Measurements from ENCODE around the gene CEP162. TPM values are rescaled to one million over a fixed set of nuclear protein-coding genes. Genes with fewer than 3 reads are reported as not detected.

Gene CEP162
- total RNA-seq, 2 donors from 2014 or later = 4.5 to 13.1 TPM

GRCh38 chr6:84269947-84270733 lies 42.7 kb upstream of the CEP162 start:
- no peak overlapping the region for H3K27ac ChIP-seq
- TF ChIP-seq CTCF (IDR thresholded peaks at IDR 0.05) (no peak), POLR2AphosphoS5 (IDR thresholded peaks at IDR 0.05) (no peak), POLR2A (IDR thresholded peaks at IDR 0.05) (no peak)
- H3K27me3 ChIP-seq (replicated peaks; ENCODE audit: insufficient read depth) = no peaks in the 10 kb centered on the region
- H3K4me3 ChIP-seq = no peak overlapping the region
- no peaks in the 10 kb centered on the region for H3K36me3 ChIP-seq
- WGBS = 31% methylated on average over 6 of the region's 6 CpGs
- H3K4me1 ChIP-seq (replicated peaks) = no peaks in the 10 kb centered on the region
- H3K9me3 ChIP-seq = no peaks in the 10 kb centered on the region
- no peak for DNase-seq (ENCODE audit: low spot score)
- intact Hi-C loops (cut with DNase I) = no loop called here

- DNase-seq (ENCODE audit: low spot score) = no peak
- TF ChIP-seq POLR2A (IDR thresholded peaks at IDR 0.05) (no peak), POLR2AphosphoS5 (IDR thresholded peaks at IDR 0.05) (no peak), CTCF (IDR thresholded peaks at IDR 0.05) (no peak)
Measured at GRCh38 chr6:84268781-84269180, 41.3 kb upstream of the CEP162 start.

GRCh38 chr6:84263557-84263956 lies 36.1 kb upstream of the CEP162 start:
- Histone ChIP-seq H3K4me3 (no peak overlapping the region), H3K36me3 (no peaks in the 10 kb centered on the region), H3K4me1 (replicated peaks) (no peaks in the 10 kb centered on the region), H3K9me3 (no peaks in the 10 kb centered on the region), H3K27me3 (replicated peaks; ENCODE audit: insufficient read depth) (no peaks in the 10 kb centered on the region), H3K27ac (no peak overlapping the region)
- intact Hi-C loops (cut with DNase I) = no loop called here
- 87% methylated on average over 6 of the region's 6 CpGs for WGBS
- no peak for DNase-seq (ENCODE audit: low spot score)
- TF ChIP-seq POLR2A (IDR thresholded peaks at IDR 0.05) (no peak), CTCF (IDR thresholded peaks at IDR 0.05) (no peak), POLR2AphosphoS5 (IDR thresholded peaks at IDR 0.05) (no peak)

More at GRCh38 chr6:84268781-84269180, 41.3 kb upstream of the CEP162 start:
- Histone ChIP-seq H3K36me3 (no peaks in the 10 kb centered on the region), H3K27ac (no peak overlapping the region), H3K4me3 (no peak overlapping the region), H3K9me3 (no peaks in the 10 kb centered on the region), H3K4me1 (replicated peaks) (no peaks in the 10 kb centered on the region), H3K27me3 (replicated peaks; ENCODE audit: insufficient read depth) (no peaks in the 10 kb centered on the region)
- intact Hi-C loops (cut with DNase I) = no loop called here
- 90% methylated on average over 3 of the region's 3 CpGs for WGBS

- no peak for DNase-seq (ENCODE audit: low spot score)
- Histone ChIP-seq H3K27me3 (replicated peaks; ENCODE audit: insufficient read depth) (no peaks in the 10 kb centered on the region), H3K27ac (no peak overlapping the region), H3K4me1 (replicated peaks) (no peaks in the 10 kb centered on the region), H3K36me3 (no peaks in the 10 kb centered on the region), H3K9me3 (no peaks in the 10 kb centered on the region), H3K4me3 (no peak overlapping the region)
- WGBS = 89% methylated on average over 3 of the region's 3 CpGs
- TF ChIP-seq CTCF (IDR thresholded peaks at IDR 0.05) (no peak), POLR2AphosphoS5 (IDR thresholded peaks at IDR 0.05) (no peak), POLR2A (IDR thresholded peaks at IDR 0.05) (no peak)
- intact Hi-C loops (cut with DNase I) = no loop called here
Measured at GRCh38 chr6:84260926-84261325, 33.5 kb upstream of the CEP162 start.

GRCh38 chr6:84260196-84260595 lies 32.8 kb upstream of the CEP162 start:
- WGBS = 56% methylated on average over 4 of the region's 4 CpGs
- no peaks in the 10 kb centered on the region for H3K9me3 ChIP-seq
- intact Hi-C loops (cut with DNase I) = no loop called here

More at GRCh38 chr6:84260196-84260595, 32.8 kb upstream of the CEP162 start:
- Histone ChIP-seq H3K4me1 (replicated peaks) (no peaks in the 10 kb centered on the region), H3K27ac (no peak overlapping the region), H3K27me3 (replicated peaks; ENCODE audit: insufficient read depth) (no peaks in the 10 kb centered on the region), H3K4me3 (no peak overlapping the region), H3K36me3 (no peaks in the 10 kb centered on the region)
- TF ChIP-seq POLR2A (IDR thresholded peaks at IDR 0.05) = no peak
- TF ChIP-seq POLR2AphosphoS5 (IDR thresholded peaks at IDR 0.05) = no peak
- DNase-seq (ENCODE audit: low spot score) = no peak
